Cerebellar nuclear complex (tissue), 1 donor: ENCODE measurements around the gene KCNT2.
"Not testable (repeated sequence)": the region's sequence is repeated elsewhere in the genome, so short reads cannot be mapped to it uniquely, and the experiment has no call there.

Source experiments
- DNase-seq, 2 experiments: peaks; one replicate each; lab custom pipeline; 2025; lab: John Stamatoyannopoulos, UW

KCNT2 gene

DNA sequence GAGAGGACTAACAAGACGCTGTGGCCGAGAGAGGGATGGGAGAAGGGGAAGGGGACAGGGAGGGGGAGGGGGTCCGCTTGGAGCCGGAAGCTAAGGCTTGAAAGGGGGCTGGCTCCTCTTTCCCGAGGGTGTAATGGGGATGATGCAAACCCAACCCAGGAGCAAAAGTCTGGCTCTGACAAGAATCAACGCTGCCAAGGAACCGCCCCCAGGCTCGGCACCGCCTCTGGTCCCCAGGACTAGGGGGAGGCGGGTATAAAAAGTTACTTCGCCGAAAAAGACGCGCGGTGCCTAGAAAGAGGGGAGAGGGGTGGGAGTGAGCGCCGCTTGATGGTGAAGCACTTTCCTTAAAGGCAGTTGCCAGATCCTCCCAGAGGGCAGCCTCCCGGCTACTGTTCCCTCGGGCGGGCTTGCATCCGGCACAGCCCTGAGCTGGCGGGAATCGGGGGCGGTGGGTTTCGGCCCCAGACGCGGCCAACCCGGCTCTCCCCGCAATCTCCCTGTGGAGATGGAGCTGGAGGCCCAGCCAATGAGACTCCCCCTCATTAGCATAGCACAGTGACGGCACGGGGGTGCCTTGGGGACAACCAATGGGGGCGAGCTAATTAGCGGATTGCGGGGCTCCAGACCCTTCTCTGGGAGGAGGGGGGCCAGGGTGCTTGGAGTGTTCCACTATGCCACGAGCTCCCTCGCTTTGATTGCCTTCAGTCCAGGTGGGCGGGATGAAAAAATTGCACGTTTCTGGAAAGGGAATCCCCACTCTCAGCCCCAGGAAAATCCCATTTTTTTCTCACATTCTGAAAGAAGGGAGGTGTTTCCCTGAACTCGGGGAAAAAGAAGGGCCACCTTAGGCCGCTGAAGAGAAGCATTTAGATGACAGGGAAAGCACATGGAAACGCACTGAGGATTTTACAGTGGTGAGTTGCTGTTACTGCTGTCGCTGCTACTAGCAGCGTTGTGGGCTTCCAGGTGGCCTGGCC is at the start of gene KCNT2:
Gene KCNT2, minus strand, starts transcription at position 51 of the 980 bp plus-strand sequence. CDS start 131 bp downstream, outside the sequence.
- no peak for DNase-seq

GRCh38 chr1:196655494-196655893 is 47.3 kb upstream of the KCNT2 start:
- no peak for DNase-seq

DNA sequence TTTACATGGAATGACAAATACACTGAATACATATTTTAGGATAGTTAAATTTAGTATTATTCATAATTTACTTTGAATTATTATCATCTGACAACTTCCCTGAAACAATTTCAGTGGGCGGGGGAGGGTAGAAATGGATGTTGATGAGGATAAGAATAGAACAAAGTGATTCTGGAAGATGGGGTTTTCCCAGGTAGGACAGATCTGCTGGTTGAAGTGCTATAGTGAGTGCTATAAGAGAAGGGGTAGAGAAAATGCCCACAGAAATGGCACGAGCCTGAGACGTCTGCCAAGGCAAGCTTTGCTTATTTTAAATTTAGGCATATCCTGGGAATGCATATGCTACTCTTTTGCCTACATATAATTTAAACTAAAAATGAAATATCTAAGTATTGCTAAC is 46.8 kb upstream of the KCNT2 start:
- no peak for DNase-seq

DNA sequence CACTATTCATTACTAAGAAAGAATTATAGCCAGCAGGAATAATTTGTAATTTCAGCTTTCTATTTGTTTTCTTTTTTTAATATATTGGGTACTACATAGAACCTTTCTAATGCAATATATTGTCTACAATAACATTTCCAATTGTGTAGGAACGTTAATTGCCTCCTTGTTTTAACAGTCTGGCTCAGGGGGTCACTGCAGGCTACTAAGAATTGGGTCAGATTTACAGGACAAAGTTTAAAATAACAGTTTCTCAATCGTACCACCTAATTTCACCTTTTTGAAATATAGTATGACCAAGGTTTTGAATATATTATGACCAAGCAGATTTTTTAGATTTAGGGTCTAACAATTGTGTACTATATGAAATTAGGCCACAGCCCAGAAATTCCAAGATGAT is 46.0 kb upstream of the KCNT2 start:
- DNase-seq, result no peak

DNA sequence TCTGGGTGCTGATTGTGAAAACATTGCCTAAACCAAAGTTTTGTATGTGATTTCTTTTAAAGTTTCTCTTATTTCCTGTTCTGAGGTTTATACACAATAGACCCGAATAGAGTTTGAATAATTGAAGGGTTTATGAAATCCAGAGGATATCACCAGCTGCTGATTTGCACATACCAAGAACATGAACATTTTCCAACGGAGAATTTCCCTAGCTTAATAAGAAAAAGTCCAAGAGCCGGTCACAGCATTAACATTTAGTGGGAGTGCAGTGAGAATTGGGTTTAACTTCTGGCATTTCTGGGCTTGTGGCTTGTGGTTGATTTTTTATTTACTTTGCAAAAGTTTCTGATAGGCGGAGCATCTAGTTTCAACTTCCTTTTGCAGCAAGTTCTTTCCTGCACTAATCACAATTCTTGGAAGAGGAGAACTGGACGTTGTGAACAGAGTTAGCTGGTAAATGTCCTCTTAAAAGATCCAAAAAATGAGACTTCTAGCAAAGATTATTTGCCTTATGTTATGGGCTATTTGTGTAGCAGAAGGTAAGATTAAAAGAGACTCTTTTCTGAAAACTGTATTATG is 43.5 kb upstream of the KCNT2 start, which contains the start of gene CFH:
Gene CFH, plus strand, starts transcription at position 407 of the 579 bp plus-strand sequence. Its CDS starts 75 bp downstream, at position 482.
- no peak for DNase-seq

DNA sequence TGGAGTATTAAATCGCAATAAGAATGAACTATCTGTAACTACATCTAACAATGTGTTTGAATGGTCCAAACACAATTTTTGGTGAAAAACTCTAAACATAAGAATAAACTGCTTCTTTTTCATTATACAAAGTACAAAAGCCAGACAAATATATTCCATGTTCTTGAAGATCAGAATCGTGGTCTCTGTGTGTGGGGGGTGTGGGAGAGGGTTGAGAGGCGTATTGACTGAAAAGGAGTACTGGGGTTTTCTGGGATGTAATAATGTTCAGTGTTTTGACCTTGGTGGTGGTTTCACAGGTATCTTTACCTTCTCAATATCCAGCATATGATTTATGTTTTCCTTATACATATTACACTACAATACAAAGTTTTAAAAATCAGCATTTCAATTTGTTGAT is 42.8 kb upstream of the KCNT2 start:
- DNase-seq, result no peak

DNA sequence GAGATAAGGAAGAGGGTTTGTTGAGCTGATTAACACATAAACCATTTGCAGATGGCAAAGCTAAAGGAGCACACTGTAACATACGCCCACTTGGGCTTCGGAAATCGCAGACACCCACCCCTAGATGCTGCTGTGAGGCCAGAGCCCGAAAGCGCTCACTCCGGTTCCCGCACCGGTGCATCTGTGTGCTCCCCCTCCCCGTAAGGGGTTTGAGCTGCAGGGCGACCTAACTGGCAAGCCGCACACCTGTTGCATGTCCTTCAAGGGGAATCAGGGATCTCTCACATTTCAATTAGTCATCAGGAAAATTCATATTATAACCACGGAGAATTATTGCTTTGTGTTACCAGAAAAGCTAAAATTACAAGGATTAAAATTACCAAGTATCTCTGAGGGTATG is 42.2 kb upstream of the KCNT2 start:
- DNase-seq, result no peak

- DNase-seq, result no peak
Measured at GRCh38 chr1:196649990-196650389, 41.8 kb upstream of the KCNT2 start.

DNA sequence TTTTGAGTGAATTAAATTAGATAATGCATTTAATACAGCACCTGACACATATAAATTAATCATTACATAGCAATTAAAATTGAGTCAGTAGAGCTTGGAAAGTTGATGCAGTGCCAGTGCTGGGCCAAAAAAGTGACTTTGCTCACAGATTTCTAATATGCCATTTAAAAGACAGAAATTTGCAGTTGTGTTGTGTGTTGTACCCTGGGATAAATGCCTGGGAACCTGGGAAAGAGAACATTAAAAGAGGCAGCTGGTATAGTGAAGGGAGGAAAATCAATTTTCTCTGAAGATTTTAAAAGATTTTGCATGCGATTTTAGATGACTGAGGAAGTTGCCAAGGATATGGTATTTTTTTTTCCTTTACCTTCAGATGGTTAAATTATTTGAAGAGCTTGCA is 32.7 kb upstream of the KCNT2 start:
- DNase-seq, result no peak

- DNase-seq, result not testable (repeated sequence)
Measured at GRCh38 chr1:196639291-196639690, 31.1 kb upstream of the KCNT2 start.

DNA sequence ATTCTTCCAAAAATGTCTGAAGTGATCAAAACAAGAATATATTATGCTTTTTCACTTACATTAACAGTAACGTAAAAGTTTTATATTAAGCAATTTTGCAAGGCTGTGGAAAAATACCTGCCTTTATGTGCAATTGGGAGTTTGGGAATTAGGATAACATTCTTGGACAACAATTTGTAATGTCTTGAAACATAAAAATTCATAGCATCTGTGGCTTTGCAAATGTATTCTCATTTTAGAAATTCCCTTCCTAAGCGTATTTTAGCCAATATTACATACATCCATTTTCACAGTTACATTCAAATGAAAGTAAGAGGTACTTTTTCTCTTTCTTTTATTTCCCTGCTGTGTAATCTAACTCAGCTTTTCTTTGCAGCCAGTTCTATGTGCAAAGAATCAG is 30.2 kb upstream of the KCNT2 start:
- no peak for DNase-seq

GRCh38 chr1:196637606-196638005 is 29.4 kb upstream of the KCNT2 start:
- no peak for DNase-seq

- DNase-seq, result no peak
Measured at GRCh38 chr1:196628838-196629237, 20.6 kb upstream of the KCNT2 start.

DNA sequence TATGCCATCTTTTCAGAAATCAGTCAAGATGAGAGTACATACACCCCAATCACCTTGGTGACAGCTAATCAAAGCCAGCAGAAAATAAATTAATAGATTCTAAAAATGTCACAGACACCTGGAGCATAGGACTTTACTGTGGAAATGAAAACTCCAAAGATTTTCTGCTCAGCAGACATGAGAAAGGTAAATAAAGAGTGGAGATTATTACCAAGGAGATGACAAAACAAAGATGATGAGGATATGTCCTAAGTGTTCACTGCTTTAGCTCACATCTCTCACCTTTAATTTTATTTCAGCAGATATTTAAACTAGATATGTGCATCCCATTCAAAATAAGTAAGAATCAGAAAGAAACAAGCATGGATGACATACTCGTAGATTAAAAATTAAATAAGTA is 14.8 kb upstream of the KCNT2 start:
- DNase-seq, result no peak

DNA sequence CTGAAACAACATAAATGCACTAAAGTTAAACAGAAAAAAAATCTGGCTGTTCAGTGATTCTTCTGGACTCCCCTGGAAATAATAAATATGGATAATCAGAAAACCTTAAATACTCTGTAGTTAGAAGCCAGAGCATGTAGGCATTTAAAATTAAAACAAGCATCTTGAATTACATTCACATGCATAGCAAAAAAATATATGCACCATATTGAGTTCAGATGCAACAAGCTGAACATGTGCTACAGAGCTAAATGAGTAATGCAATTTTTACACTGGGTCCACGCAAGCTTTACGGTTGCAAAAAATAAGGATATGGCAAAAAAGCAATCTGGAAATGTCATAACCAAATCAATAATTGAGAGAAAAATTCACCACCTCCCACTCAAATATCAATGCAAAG is 11.5 kb upstream of the KCNT2 start:
- no peak for DNase-seq

DNA sequence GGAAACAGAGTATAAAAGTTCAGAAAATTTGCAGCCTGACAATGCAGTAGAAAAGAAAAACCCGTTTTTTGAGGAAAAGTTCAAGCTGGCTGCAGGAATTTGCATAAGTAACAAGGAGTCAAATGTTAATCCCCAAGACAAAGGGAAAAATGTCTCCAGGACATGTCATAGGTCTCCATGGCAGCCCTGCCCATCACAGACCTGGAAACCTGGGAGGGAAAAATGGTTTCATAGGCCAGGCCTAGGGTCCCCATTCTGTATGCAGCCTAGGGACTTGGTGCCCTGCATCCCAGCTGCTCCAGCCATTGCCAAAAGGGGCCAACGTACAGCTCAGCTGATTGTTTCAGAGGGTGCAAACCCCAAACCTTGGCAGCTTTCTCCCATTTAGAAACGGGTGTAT is 3.6 kb upstream of the KCNT2 start:
- no peak for DNase-seq

- no peak for DNase-seq
Measured at GRCh38 chr1:196609370-196609737, 1.1 kb upstream of the KCNT2 start.

- no peak for DNase-seq
Measured at GRCh38 chr1:196607981-196608380, 259 bp downstream of the KCNT2 start.

DNA sequence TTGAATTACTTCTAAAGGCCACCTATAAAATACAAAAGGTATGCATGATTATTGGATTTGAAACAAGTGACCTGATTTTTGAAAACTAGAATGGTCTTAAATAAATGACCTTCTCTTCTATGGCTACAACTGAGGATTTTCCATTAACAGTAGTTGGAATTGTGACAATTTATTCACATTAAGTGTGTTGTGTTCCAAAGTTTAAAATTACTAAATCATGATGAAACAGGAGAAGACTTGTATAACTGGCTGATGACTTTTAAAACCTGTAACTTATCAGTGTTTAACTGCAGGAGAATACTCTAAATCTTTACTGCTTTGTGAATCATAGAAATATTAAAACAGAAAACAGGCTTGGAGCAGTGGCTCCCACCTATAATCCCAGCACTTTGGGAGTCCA is 4.6 kb downstream of the KCNT2 start:
- DNase-seq, result no peak

DNA sequence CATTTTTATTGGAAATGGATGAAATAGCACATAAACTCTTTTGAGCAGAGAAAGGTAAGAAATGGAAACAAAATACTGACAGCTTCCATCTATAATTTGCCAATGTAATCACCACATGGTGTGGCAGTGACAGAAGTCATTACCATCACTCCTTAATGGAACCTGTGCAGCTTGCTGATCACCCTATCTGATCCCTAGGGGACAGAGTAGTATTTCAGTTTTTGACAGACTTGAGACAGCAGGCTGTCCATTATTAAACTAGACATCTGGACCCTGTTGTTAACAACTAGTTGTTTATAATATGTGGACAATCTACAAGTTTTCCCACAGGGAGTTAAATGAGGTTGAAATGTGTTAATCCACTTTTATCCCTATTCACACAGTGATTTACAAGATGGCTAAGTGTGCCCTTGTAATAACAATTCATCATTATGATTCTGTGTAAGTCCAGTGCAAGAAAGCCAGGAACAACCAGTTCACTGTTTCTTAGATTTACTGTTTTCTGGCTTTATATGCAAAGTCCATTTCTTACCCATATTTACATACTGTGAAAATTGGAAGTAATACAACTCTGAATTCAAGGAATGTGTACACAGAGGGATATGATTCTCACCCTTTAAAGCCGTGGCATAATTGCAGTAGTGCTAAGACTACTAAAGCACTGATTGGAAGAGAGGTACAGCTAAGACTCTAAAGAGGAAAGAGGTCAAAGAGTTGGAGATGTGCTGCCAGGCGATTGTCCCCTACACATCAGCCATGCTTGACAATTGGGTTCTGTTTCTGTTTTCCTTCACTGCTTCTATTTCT is 9.1 kb downstream of the KCNT2 start:
- DNase-seq, result no peak

DNA sequence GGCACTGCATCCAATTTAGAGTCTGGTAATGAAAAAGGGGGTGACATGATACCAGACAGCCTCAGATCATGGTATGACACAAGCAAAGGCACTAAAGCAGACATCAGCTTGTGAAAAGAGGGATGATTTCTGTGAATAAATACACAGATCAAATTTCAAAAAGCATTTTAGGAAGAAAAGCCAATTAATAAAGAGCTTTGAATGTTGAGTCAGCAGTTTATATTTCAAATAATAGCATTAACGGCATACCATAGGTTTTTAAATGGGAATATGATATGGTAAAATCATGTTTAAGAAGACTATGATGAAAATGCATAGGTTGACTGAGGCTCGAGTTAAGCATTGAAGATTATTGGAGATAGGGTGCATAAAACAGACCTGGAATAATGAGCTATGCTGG is 13.5 kb downstream of the KCNT2 start:
- no peak for DNase-seq

DNA sequence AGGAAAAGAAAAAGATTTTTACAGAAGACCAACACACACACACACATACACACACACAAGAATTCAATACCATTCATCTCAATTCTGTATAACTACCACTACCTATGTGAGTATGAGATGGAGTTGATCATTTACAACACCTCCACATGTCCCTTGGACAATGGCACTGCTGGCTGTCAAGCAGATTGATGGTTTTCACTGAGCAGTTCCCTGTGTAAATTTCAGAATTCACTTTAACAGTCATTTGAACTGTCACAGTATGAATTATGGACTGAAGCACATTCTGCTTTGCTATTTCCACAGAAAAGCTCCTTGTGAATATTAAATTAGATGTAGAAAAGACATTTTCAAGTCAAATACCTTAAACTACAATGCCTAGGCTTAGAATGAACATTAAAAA is 14.3 kb downstream of the KCNT2 start:
- DNase-seq, result no peak

DNA sequence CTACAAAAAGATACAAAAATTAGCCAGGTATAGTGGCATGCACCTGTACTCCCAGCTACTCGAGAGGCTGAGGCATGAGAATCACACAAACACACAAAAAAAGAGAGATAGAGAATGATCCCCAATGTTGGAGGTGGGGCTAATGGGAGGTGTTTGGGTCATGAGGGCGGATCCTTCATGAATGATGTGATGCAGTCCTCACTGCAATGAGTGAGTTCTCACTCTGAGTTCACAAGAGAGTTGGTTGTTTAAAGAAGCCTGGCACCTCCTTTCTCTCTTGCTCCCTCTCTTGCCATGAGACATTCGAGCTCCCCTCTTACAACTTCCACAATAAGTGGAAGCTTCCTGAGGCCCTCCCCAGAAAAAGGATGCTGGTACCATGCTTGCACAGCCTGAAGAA is 17.3 kb downstream of the KCNT2 start:
- DNase-seq, result no peak
